ENCODE measurements around the gene GALNT18. TPM values are rescaled to one million over a fixed set of nuclear protein-coding genes. Genes with fewer than 3 reads are reported as not detected.
A peak's percentile ranks its signal among the peaks of the same experiment; 100 is the strongest.

GALNT18 gene
- total RNA-seq, 1 experiment from 2014 or later: 14.1 TPM

- Mint-ChIP-seq H3K36me3 (ENCODE audit: insufficient read depth, unreplicated experiment) (peaks cover 8% of the 10 kb centered on the region), H3K9me3 (ENCODE audit: unreplicated experiment) (peaks cover 9% of the 10 kb centered on the region), H3K4me3 (ENCODE audit: unreplicated experiment) (no peak overlapping the region), H3K27me3 (ENCODE audit: insufficient read depth, unreplicated experiment) (no peaks in the 10 kb centered on the region), H3K27ac (ENCODE audit: low read depth, unreplicated experiment) (no peak overlapping the region), H3K4me1 (ENCODE audit: insufficient read depth, unreplicated experiment) (peaks cover 10% of the 10 kb centered on the region)
- intact Hi-C loops (cut with micrococcal nuclease): no loop called here
- BruUV-seq (replicated peaks): no TSS peak
- ChIA-PET CTCF (interaction anchor here (0.7 to 1.8 kb wide), 5 partner anchors 14 to 535 kb away, joined by 3 to 5 read pairs (median 3); no protein-coding TSS in a partner anchor), POLR2A (interaction anchor here (1.3 kb wide), 1 partner anchor 58 kb away, joined by 3 read pairs; the partner anchor contains the start of gene GALNT18)
- DNase-seq (ENCODE audit: unreplicated experiment): no peak
- no peak for TF ChIP-seq CTCF (IDR thresholded peaks at IDR 0.05; ENCODE audit: unreplicated experiment)
These were observed 58.4 kb downstream of the GALNT18 start for GRCh38 chr11:11563200-11563975.

- CTCF ChIA-PET: no interaction called here
- BruUV-seq (replicated peaks): no TSS peak
- Mint-ChIP-seq H3K27me3 (ENCODE audit: insufficient read depth, unreplicated experiment) (no peaks in the 10 kb centered on the region), H3K27ac (ENCODE audit: low read depth, unreplicated experiment) (no peak overlapping the region), H3K4me1 (ENCODE audit: insufficient read depth, unreplicated experiment) (no peaks in the 10 kb centered on the region), H3K4me3 (ENCODE audit: unreplicated experiment) (no peak overlapping the region), H3K36me3 (ENCODE audit: insufficient read depth, unreplicated experiment) (peaks cover 8% of the 10 kb centered on the region), H3K9me3 (ENCODE audit: unreplicated experiment) (peaks cover 9% of the 10 kb centered on the region)
- POLR2A ChIA-PET: no interaction called here
- intact Hi-C loops (cut with micrococcal nuclease): no loop called here
- TF ChIP-seq CTCF (IDR thresholded peaks at IDR 0.05; ENCODE audit: unreplicated experiment): no peak
- DNase-seq (ENCODE audit: unreplicated experiment): no peak
These were observed 59.8 kb downstream of the GALNT18 start for GRCh38 chr11:11561991-11562390.

- ChIA-PET POLR2A (interaction anchor here (0.7 to 1.7 kb wide), 6 partner anchors 10 to 62 kb away, joined by 3 to 18 read pairs (median 4); partner anchors contain the start of gene GALNT18), CTCF (interaction anchor here (0.6 to 1.0 kb wide), 5 partner anchors 10 to 521 kb away, joined by 3 to 4 read pairs (median 3); partner anchors contain the start of gene GALNT18)
- no peak overlapping the region for H3K4me3 Mint-ChIP-seq (ENCODE audit: unreplicated experiment)
- no TSS peak for BruUV-seq (replicated peaks)
- peaks cover 8% of the 10 kb centered on the region for H3K36me3 Mint-ChIP-seq (ENCODE audit: insufficient read depth, unreplicated experiment)
- TF ChIP-seq CTCF (IDR thresholded peaks at IDR 0.05; ENCODE audit: unreplicated experiment): no peak
- no peak for DNase-seq (ENCODE audit: unreplicated experiment)
- no peak overlapping the region for H3K27ac Mint-ChIP-seq (ENCODE audit: low read depth, unreplicated experiment)
- intact Hi-C loops (cut with micrococcal nuclease): loop anchor here (1.0 to 10.0 kb wide), 2 partner anchors 61 to 226 kb away; no protein-coding TSS in a partner anchor
- H3K27me3 Mint-ChIP-seq (ENCODE audit: insufficient read depth, unreplicated experiment): no peaks in the 10 kb centered on the region
- H3K9me3 Mint-ChIP-seq (ENCODE audit: unreplicated experiment): peaks cover 9% of the 10 kb centered on the region
- H3K4me1 Mint-ChIP-seq (ENCODE audit: insufficient read depth, unreplicated experiment): no peaks in the 10 kb centered on the region
These were observed 63.0 kb downstream of the GALNT18 start for GRCh38 chr11:11558826-11559225.

GRCh38 chr11:11558396-11558795, 63.4 kb downstream of the GALNT18 start:
- peaks cover under 1% of the 10 kb centered on the region for H3K4me1 Mint-ChIP-seq (ENCODE audit: insufficient read depth, unreplicated experiment)
- CTCF ChIA-PET: interaction anchor here (0.6 to 1.0 kb wide), 4 partner anchors 28 to 521 kb away, joined by 3 to 4 read pairs (median 3); partner anchors contain the start of gene GALNT18
- H3K4me3 Mint-ChIP-seq (ENCODE audit: unreplicated experiment): no peak overlapping the region
- H3K27ac Mint-ChIP-seq (ENCODE audit: low read depth, unreplicated experiment): no peak overlapping the region
- DNase-seq (ENCODE audit: unreplicated experiment): peak; percentile 55
- BruUV-seq (replicated peaks): no TSS peak
- TF ChIP-seq CTCF (IDR thresholded peaks at IDR 0.05; ENCODE audit: unreplicated experiment): no peak
- intact Hi-C loops (cut with micrococcal nuclease): loop anchor here (1.0 to 10.0 kb wide), 2 partner anchors 62 to 226 kb away; no protein-coding TSS in a partner anchor
- no peaks in the 10 kb centered on the region for H3K27me3 Mint-ChIP-seq (ENCODE audit: insufficient read depth, unreplicated experiment)
- peaks cover 8% of the 10 kb centered on the region for H3K36me3 Mint-ChIP-seq (ENCODE audit: insufficient read depth, unreplicated experiment)
- POLR2A ChIA-PET: interaction anchor here (0.7 to 1.7 kb wide), 7 partner anchors 10 to 63 kb away, joined by 3 to 18 read pairs (median 4); partner anchors contain the start of gene GALNT18
- H3K9me3 Mint-ChIP-seq (ENCODE audit: unreplicated experiment): peaks cover 9% of the 10 kb centered on the region

All from MCF 10A (cell line).